ENCODE results near the gene KCNMA1.

The KCNMA1 gene

DNA sequence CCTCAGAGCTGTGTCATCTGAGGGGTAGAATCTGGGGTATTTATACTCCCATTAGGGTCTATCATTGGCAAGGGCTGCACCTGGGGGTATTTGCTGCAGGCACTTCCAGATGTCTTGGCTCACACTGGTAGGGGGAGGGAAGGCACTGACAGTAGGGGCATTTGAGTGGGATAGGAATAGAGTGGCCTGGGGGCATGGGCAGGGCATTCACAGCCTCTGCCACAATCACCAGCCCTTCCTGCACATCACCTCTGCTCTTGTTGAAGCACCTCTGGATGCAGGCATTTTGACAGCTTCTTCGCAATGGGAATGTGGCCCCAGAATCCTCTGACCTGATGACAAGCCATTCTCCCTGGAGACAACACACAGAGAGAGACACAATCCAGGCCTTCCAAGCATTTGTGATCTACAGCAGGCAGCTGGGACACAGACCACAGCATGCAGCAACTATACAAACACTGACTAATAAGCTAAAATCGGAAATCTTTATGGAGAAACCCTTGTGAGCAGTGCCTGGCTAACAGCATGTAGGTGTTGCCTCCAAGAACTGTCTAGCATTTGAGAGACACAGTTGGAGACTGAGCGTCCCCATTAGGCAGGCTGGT lies 178.5 kb downstream of the KCNMA1 start:
- H3K4me3 ChIP-seq (ENCODE audit: low read depth, low read length): no peak overlapping the region
- TF ChIP-seq, protein P1, sequence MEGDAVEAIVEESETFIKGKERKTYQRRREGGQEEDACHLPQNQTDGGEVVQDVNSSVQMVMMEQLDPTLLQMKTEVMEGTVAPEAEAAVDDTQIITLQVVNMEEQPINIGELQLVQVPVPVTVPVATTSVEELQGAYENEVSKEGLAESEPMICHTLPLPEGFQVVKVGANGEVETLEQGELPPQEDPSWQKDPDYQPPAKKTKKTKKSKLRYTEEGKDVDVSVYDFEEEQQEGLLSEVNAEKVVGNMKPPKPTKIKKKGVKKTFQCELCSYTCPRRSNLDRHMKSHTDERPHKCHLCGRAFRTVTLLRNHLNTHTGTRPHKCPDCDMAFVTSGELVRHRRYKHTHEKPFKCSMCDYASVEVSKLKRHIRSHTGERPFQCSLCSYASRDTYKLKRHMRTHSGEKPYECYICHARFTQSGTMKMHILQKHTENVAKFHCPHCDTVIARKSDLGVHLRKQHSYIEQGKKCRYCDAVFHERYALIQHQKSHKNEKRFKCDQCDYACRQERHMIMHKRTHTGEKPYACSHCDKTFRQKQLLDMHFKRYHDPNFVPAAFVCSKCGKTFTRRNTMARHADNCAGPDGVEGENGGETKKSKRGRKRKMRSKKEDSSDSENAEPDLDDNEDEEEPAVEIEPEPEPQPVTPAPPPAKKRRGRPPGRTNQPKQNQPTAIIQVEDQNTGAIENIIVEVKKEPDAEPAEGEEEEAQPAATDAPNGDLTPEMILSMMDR (IDR thresholded peaks at IDR 0.05; ENCODE audit: low read depth, low read length): no peak

DNA sequence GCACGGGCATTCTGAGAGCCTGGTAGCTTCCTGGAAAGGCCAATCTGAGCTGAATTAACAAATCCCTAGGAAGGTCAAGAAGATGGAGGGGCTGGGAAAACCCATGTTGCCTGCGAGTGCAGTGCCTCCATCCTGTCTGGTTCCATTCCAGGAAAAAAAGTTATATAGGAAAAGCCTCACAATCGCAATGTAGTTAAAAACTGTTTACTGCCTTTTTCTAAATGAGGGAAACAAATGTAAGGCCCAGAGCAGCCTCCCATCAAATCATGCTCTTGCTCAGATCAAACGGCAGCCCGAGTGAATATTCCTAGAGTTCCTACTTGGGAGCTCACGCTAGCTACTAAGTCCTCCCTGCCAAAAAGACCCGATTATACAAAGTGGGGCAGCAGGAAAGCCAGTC lies 179.9 kb downstream of the KCNMA1 start:
- H3K4me3 ChIP-seq (ENCODE audit: low read depth, low read length): no peak overlapping the region
- TF ChIP-seq, protein P1 (IDR thresholded peaks at IDR 0.05; ENCODE audit: low read depth, low read length): no peak

DNA sequence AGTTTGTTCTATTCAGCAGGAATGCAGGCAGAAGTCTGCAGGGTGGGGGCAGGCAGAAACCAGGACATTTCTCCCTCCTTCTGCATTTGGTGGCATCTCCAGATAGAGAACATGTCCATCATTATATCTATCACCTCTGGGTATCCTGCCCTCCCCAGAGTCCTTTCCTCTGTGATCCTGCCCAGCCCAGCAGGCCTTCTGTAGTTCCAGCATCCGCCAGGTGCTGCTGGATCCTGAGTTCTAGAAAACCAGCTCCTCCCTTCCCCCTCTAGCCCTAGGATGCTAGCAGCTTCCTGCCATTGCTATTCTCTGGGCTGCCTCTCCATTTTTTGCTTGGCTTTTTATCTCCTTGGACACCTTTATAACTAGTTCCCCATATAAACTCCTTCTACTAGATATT lies 180.3 kb downstream of the KCNMA1 start:
- TF ChIP-seq, protein P1 (IDR thresholded peaks at IDR 0.05; ENCODE audit: low read depth, low read length): no peak
- no peak overlapping the region for H3K4me3 ChIP-seq (ENCODE audit: low read depth, low read length)

DNA sequence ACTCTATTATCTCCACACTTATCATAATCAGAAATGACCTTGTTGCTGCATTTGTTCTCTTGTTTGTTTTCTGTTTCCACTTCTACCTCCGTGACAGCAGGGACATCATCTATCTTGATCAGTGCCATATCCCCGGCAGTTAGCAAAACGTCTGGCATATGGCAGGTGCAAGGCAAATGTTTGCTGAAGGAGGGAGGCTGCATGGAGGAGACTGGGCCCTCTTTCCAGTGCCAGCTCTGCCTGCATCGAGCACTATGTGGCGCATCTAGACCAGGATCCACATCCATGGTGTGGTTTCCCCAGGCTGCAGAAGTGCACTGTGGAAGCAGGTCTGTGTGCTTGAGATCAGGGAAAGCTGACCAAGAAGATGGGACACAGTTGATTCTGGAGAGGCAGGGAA lies 181.2 kb downstream of the KCNMA1 start:
- TF ChIP-seq, protein P1 (IDR thresholded peaks at IDR 0.05; ENCODE audit: low read depth, low read length): no peak
- no peak overlapping the region for H3K4me3 ChIP-seq (ENCODE audit: low read depth, low read length)

DNA sequence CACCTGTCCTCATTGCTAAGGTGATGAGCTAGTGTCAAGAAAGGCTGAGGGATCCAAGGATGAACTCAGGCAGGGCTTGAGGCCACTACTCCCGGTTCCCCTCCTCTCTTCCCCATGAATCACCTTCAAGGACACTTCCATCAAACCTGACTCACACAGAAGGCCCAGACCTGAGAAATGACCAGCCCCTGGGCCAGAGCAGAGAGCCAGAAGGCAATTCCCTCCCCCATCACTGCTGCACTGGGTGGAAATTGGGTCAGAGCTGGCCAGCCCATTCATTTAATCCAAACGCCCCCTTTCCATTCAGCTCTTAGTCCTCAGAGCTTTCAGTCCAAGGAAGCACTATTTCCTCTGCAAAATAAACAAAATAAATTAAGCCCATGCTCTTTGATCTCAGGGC lies 182.0 kb downstream of the KCNMA1 start:
- no peak overlapping the region for H3K4me3 ChIP-seq (ENCODE audit: low read depth, low read length)
- TF ChIP-seq, protein P1 (IDR thresholded peaks at IDR 0.05; ENCODE audit: low read depth, low read length): no peak

DNA sequence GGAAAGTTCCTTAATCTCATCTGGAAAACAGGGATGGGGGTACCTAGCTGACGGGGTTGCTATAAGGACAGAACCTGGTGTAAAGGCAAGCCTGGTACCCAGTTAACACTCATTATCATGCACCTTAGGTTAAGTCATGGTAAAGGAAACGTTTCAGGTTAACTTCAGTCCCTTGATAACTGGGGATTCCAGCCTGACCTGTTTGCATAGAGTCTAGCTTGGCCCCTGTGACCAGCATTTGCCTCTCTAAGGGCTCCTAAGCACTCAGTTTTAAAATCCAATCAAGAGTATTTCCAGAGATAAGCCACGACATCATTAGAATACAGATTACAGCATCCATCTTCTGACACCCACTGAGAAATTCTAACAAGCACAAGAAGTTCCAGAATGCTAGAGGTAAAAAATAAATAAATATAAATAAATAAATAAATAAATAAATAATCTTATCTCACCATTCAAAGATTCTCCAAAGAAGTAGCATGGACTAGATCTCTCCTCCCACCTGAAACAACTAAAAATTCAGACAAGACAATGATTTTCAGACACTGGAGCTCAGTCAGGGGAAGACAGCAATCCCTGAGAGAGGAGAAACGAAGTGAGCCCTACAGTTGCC lies 184.6 kb downstream of the KCNMA1 start:
- no peak overlapping the region for H3K4me3 ChIP-seq (ENCODE audit: low read depth, low read length)

DNA sequence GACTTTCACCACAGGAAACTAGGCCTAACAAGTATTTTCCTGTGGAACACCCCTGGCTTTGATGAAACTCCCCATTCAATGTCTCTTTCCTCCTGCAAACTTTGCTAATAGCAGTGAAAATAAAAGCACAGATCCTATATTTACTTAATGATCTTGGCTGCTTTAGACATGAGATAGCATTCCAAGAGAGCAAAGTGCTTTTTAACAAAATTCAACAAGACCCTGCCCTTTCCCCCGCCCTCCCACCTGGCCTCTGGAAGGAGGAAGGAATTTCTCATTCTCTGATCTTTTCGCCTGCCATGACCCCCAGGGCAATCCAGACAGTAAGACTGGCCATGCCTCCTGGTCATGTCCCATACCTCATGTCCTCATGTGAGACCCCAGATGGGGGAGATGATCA lies 185.7 kb downstream of the KCNMA1 start:
- no peak overlapping the region for H3K4me3 ChIP-seq (ENCODE audit: low read depth, low read length)
- TF ChIP-seq, protein P1 (IDR thresholded peaks at IDR 0.05; ENCODE audit: low read depth, low read length): no peak

More for the DNA sequence above, 184.6 kb downstream of the KCNMA1 start:
- TF ChIP-seq, protein P1 (IDR thresholded peaks at IDR 0.05; ENCODE audit: low read depth, low read length): no peak
